GM12878 (cell line): ENCODE measurements around the gene SLC9C2.

Experiments
- CTCF ChIP-seq, 3 experiments: IDR thresholded peaks in 2 of 3; conservative IDR thresholded peaks in 1 of 3; 2 replicates each; pipeline ENCODE4 v1.5.1; 2011; ENCODE audit warnings: low read depth in 3 of 3, low read length in 3 of 3, mild to moderate bottlenecking in 3 of 3, control low read depth in 2 of 3, moderate library complexity in 2 of 3, inconsistent platforms in 1 of 3, mixed read lengths in 1 of 3; ENCODE audit not compliant: control insufficient read depth in 2 of 3, insufficient read depth in 1 of 3; ENCODE audit errors: extremely low read depth in 1 of 3
- EZH2 ChIP-seq: IDR thresholded peaks from 2 replicates; pipeline ENCODE4 v1.6.1; 2012; ENCODE audit warnings: low read depth, mild to moderate bottlenecking, control low read depth, inconsistent platforms, low read length, borderline replicate concordance; ENCODE audit not compliant: control insufficient read depth
- JUNB ChIP-seq: IDR thresholded peaks from 2 replicates; pipeline ENCODE4 v1.6.1; 2016; ENCODE audit warnings: antibody characterized with exemption, mild to moderate bottlenecking
- JUND ChIP-seq: IDR thresholded peaks from 2 replicates; pipeline ENCODE4 v1.6.1; 2012; ENCODE audit warnings: low read depth, mild to moderate bottlenecking, low read length, improper control_type of control experiment, moderate library complexity
- MAX ChIP-seq: IDR thresholded peaks from 2 replicates; pipeline ENCODE4 v1.6.1; 2012; ENCODE audit warnings: low read depth, low read length, improper control_type of control experiment
- NFYB ChIP-seq: IDR thresholded peaks from 2 replicates; pipeline ENCODE4 v1.6.1; 2011; ENCODE audit warnings: low read depth, mild to moderate bottlenecking, low read length, improper control_type of control experiment, moderate library complexity; ENCODE audit not compliant: insufficient read depth
- NRF1 ChIP-seq: conservative IDR thresholded peaks from 2 replicates; pipeline ENCODE4 v1.6.1; 2011; ENCODE audit warnings: mild to moderate bottlenecking, low read depth, low read length, improper control_type of control experiment
- RCOR1 ChIP-seq: conservative IDR thresholded peaks from 2 replicates; pipeline ENCODE4 v1.6.1; 2012; ENCODE audit warnings: low read depth, low read length, improper control_type of control experiment
- SIN3A ChIP-seq: IDR thresholded peaks from 2 replicates; pipeline ENCODE4 v1.6.1; 2012; ENCODE audit warnings: low read depth, low read length, improper control_type of control experiment
- SMC3 ChIP-seq: IDR thresholded peaks from 2 replicates; pipeline ENCODE4 v1.6.1; 2011; ENCODE audit warnings: low read length, improper control_type of control experiment, borderline replicate concordance
- TAF1 ChIP-seq: IDR thresholded peaks from 2 replicates; pipeline ENCODE4 v1.6.1; 2011; ENCODE audit warnings: mild to moderate bottlenecking, low read depth, low read length, borderline replicate concordance
- USF1 ChIP-seq: IDR thresholded peaks from 2 replicates; pipeline ENCODE4 v1.6.1; 2011; ENCODE audit warnings: borderline replicate concordance, low read depth, mild to moderate bottlenecking, moderate library complexity, mixed read lengths, low read length; ENCODE audit not compliant: insufficient read depth; ENCODE audit errors: extremely low read length
- ZBTB40 ChIP-seq: fragments of 450-650 bp; IDR thresholded peaks from 2 replicates; pipeline ENCODE4 v1.6.1; 2016; ENCODE audit warnings: mild to moderate bottlenecking, moderate library complexity, borderline replicate concordance

- TF ChIP-seq SMC3: no peak
- no peak for TF ChIP-seq MAX
- no peak for TF ChIP-seq JUNB
- TF ChIP-seq SIN3A: no peak
- no peak for TF ChIP-seq CTCF (IDR thresholded peaks at IDR 0.05 in 2 of 3, conservative IDR thresholded peaks at IDR 0.05 in 1 of 3; ENCODE audit: control insufficient read depth in 2 of 3, extremely low read depth in 1 of 3, insufficient read depth in 1 of 3, low read depth in 3 of 3, low read length in 3 of 3)
- no peak for TF ChIP-seq EZH2
- no peak for TF ChIP-seq NFYB
- TF ChIP-seq ZBTB40: no peak
- TF ChIP-seq USF1: no peak
- TF ChIP-seq NRF1: no peak
- no peak for TF ChIP-seq TAF1
- TF ChIP-seq RCOR1: no peak
- TF ChIP-seq JUND: no peak
These were observed 42.5 kb downstream of the SLC9C2 start for GRCh38 chr1:173560285-173560880.
